Fibroblast of the aortic adventitia (primary cell): ENCODE data around the gene LIN28B. TPM values are rescaled to one million over a fixed set of nuclear protein-coding genes. Genes with fewer than 3 reads are reported as not detected.

ENCODE experiments used
- DNase-seq: peaks from one replicate; pipeline ENCODE4 v3.0.0-alpha.2; 2010; ENCODE audit warnings: low read depth
- H3K4me3 ChIP-seq: 2 replicates; pipeline ENCODE4 v1.5.1; 2011; ENCODE audit warnings: low read depth, mild to moderate bottlenecking, control low read depth, low read length, moderate library complexity
- small RNA-seq: library from RNA; depleted of rRNA; stranded (forward); fragments of <200 nt; gene quantifications from one replicate; pipeline ENCODE3, GENCODE V24; 2012
- total RNA-seq: library from RNA; depleted of rRNA; stranded (reverse); fragments of >200 nt; gene quantifications from 2 replicates; pipeline ENCODE4 v1.2.3, GENCODE V29; 2012; ENCODE audit warnings: low replicate concordance
- TF ChIP-seq, protein P1 (sequence below): IDR thresholded peaks from 2 replicates; pipeline ENCODE4 v1.5.1; 2011; ENCODE audit warnings: mild to moderate bottlenecking, low read length, control low read depth, inconsistent platforms; ENCODE audit not compliant: insufficient read depth

LIN28B gene
- total RNA-seq, 1 donor: not detected

DNA sequence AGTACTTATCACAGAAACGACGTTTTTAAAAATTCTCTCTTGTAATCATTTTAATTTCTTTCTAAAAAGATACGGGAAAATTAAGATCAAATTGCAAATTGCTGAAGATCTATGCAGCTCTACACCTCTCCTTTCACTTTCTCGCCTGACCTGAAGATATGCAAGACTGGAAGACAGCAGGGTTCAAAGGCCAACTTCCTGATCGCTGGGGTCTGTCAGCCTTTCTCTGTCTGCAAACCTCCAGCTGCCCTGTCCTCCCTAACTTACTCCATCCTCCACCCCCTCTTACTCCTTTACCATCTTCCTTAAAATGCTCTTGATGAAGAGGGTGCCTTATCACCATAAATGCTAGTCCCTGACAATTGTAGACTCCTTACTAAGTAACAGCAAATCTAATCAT lies 159.2 kb downstream of the LIN28B start:
- DNase-seq: no peak
- no peak overlapping the region for H3K4me3 ChIP-seq
- TF ChIP-seq, protein P1, sequence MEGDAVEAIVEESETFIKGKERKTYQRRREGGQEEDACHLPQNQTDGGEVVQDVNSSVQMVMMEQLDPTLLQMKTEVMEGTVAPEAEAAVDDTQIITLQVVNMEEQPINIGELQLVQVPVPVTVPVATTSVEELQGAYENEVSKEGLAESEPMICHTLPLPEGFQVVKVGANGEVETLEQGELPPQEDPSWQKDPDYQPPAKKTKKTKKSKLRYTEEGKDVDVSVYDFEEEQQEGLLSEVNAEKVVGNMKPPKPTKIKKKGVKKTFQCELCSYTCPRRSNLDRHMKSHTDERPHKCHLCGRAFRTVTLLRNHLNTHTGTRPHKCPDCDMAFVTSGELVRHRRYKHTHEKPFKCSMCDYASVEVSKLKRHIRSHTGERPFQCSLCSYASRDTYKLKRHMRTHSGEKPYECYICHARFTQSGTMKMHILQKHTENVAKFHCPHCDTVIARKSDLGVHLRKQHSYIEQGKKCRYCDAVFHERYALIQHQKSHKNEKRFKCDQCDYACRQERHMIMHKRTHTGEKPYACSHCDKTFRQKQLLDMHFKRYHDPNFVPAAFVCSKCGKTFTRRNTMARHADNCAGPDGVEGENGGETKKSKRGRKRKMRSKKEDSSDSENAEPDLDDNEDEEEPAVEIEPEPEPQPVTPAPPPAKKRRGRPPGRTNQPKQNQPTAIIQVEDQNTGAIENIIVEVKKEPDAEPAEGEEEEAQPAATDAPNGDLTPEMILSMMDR: no peak

DNA sequence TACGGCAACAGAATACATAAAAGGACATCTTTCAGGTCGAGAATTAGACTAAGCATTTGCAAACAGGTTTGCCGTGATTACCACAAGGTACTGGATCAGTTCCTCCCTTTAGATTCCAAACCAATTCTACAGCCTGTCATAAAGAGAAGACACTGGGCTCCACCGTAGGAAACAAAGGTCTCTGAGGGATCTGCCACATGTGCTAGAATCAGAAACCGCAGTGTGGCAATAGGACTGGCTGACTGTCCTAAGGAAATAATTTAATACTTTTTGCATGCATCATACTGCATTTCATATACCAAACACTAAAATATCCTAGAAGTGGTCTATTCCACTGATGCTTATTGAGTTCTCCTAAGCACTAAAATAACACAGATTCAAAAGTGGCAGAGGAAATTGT lies 163.7 kb downstream of the LIN28B start:
- TF ChIP-seq, protein P1: no peak
- DNase-seq: no peak
- no peak overlapping the region for H3K4me3 ChIP-seq

DNA sequence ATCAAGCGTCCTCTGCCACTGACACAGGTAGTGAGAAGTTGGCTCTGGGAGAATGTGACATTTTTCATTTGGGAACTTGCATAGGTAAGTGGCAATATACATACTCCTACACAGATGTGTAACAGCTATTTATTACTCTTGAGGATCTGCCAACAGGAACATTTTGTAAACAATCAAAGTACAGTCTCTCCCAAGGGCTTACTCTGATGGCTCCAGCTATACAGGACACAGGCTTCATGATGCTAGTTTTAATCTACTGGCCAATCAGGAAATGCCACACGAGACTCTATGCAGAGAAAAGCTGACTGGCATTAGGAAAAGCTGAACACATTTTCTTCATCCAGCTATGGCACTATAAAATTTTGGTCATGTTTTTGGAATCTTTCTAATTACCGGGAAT lies 165.1 kb downstream of the LIN28B start:
- H3K4me3 ChIP-seq: no peak overlapping the region
- no peak for DNase-seq
- TF ChIP-seq, protein P1: no peak

DNA sequence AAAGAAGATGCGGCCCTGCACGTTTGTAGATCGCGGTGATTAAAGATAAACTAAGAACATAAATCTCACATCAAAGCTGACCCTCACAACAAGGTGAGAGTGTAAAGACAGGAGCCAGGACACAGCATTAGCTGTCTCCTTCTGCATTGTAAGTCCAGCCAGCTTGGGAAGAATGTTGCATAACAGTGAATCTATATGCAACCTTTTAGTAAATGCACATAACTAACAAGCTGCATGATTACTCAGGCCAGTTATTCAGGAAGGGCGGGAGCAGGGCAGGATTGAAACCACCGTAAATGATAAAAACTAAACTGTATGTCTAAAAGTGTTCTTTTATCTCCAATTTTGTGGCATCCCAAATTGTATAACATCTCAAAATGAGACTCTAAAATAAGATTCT lies 165.8 kb downstream of the LIN28B start:
- DNase-seq: no peak
- TF ChIP-seq, protein P1: no peak
- no peak overlapping the region for H3K4me3 ChIP-seq

Small RNAs within 50 kb of the gene (small RNA-seq; reads per million reads assigned to genes)
- not detected for gene RNU6-1106P

Other genes starting within 250 kb of the LIN28B start
- gene HACE1, start 97.2 kb upstream of the LIN28B start, total RNA-seq: 18.3 and 59.0 TPM in 2 replicates
- 7.5 and 33.7 TPM in 2 replicates for gene POPDC3, start 222.9 kb downstream of the LIN28B start, total RNA-seq